Spinal cord (tissue), 10 donors: ENCODE measurements around the gene LRP1-AS. TPM values are rescaled to one million over a fixed set of nuclear protein-coding genes. Genes with fewer than 3 reads are reported as not detected.

Source experiments
- DNase-seq, 6 donors: peaks; one replicate each; pipeline versions ENCODE4 v3.0.0 to v3.0.0-alpha.2; 2013 to 2015; ENCODE audit warnings: low spot score in 6 of 6, low read depth in 4 of 6
- H3K27ac ChIP-seq: one replicate; pipeline ENCODE4 v1.5.1; 2013; ENCODE audit warnings: low read depth, low read length, control low read depth
- H3K27me3 ChIP-seq: one replicate; pipeline ENCODE4 v1.6.1; 2013; ENCODE audit warnings: low read length; ENCODE audit not compliant: control insufficient read depth, insufficient read depth
- H3K36me3 ChIP-seq: one replicate; pipeline ENCODE4 v1.6.1; 2013; ENCODE audit warnings: low read length; ENCODE audit not compliant: control insufficient read depth, insufficient read depth
- H3K4me1 ChIP-seq: one replicate; pipeline ENCODE4 v1.6.1; 2013; ENCODE audit warnings: low read length; ENCODE audit not compliant: control insufficient read depth, insufficient read depth
- H3K4me3 ChIP-seq: one replicate; pipeline ENCODE4 v1.5.1; 2013; ENCODE audit warnings: low read depth, low read length, control low read depth
- H3K9me3 ChIP-seq: one replicate; pipeline ENCODE4 v1.6.1; 2013; ENCODE audit warnings: low read length; ENCODE audit not compliant: control insufficient read depth, insufficient read depth
- WGBS: methylation state at CpG from one replicate; pipeline ENCODE4 v1.1.5; 2013; ENCODE audit warnings: missing lambda C conversion rate; ENCODE audit not compliant: insufficient coverage; 5-methylcytosine and 5-hydroxymethylcytosine counted together
- polyA plus RNA-seq, 2 donors: library from polyadenylated mRNA; unstranded; fragments of 120-200 nt; gene quantifications; one replicate each; pipeline ENCODE4 v1.2.1, GENCODE V29; 2013; ENCODE audit not compliant: insufficient read length in 2 of 2
- total RNA-seq, 2 donors: library from RNA; depleted of rRNA in 1 of 2; stranded (reverse); fragments of 120-200 nt in 1 of 2; fragments of >200 nt in 1 of 2; gene quantifications; one replicate each; pipeline versions ENCODE4 v1.2.3 to v1.2.4, GENCODE V29; 2013 to 2014
- donor health status: healthy.

The LRP1-AS gene
- total and polyA plus RNA-seq, 4 donors, result 2.3 TPM; not detected in 3

DNA sequence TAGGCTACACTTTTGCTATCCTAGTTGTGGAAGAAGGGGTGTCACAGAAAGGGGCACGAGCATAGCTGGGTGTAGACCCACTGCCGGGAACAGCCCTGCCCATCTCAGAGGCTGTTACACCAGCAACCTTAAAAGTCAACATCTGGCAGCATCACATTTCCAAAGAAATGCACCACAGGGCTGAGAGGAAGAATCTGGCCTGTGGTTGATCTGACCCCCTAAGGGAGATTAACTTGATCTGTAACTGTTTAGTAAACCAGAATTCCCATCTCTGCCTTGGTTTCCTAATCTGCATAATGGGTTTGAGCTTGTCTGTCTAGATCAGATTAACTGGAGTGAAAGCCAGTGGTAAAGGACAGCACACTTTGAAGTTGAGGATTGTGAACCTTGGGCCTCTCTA is 1.3 kb downstream of the LRP1-AS start:
- no CpG with 5 or more reads among the region's 2 CpGs for WGBS
- Histone ChIP-seq H3K4me3 (no peak overlapping the region), H3K27me3 (no peaks in the 10 kb centered on the region), H3K9me3 (no peaks in the 10 kb centered on the region), H3K27ac (peak overlapping the region; percentile 54), H3K4me1 (peaks cover 84% of the 10 kb centered on the region), H3K36me3 (peaks cover 94% of the 10 kb centered on the region)
- no peak for DNase-seq

DNA sequence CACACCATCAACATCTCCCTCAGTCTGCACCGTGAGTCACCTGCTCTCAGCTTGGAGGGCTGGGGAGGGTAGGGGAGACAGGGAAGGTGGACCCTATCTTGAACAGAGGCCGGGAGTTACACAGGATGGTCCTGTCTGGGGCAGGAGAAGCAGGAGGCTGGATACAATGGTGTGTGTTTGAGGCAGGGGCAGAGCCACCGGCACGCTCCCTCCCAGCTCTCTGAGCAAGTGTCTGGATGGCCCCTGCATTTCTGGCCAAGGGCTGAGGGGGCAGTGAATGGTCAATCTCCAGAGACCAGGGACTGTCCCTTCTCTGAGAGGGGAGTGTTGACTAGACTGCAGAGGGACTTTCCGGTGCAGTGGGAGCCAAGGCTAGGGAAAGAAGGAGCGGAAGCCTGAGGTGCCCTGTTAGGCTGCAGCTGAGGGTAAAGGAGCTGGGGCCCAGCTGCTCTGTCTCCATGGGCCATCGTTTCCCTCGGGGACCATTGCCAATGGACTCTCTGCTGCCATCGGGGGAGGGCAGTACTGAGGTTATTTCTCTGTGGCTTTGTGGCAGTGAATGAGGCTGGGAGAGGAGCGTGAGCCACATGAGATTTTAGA is 1.9 kb downstream of the LRP1-AS start:
- WGBS, result 58% methylated on average over 6 of the region's 10 CpGs
- H3K36me3 ChIP-seq, result peaks cover 93% of the 10 kb centered on the region

DNA sequence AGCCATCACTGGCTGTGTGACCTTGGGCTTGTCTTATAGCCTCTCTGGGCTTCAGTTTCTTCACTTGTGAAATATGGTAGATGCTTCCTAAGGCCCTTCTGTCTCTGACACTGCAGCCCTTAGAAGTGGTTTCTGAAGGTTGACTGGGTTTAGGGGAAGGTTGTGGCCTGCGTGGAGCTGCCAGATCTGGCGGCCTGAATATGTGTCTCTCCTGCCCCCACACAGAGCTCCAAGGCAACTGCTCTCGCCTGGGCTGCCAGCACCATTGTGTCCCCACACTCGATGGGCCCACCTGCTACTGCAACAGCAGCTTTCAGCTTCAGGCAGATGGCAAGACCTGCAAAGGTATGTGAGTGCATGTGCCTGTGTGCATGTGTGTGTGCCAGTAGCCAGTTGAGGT is 4.0 kb downstream of the LRP1-AS start:
- peaks cover 92% of the 10 kb centered on the region for H3K36me3 ChIP-seq
- H3K27ac ChIP-seq, result peak overlapping the region; percentile 72
- no peak overlapping the region for H3K4me3 ChIP-seq
- peaks cover 62% of the 10 kb centered on the region for H3K4me1 ChIP-seq
- 54% methylated on average over 4 of the region's 4 CpGs for WGBS
- DNase-seq, result no peak
- H3K9me3 ChIP-seq, result no peaks in the 10 kb centered on the region
- H3K27me3 ChIP-seq, result no peaks in the 10 kb centered on the region

More for the DNA sequence above, 1.9 kb downstream of the LRP1-AS start:
- H3K4me1 ChIP-seq, result peaks cover 80% of the 10 kb centered on the region
- peak overlapping the region; percentile 54 for H3K27ac ChIP-seq
- H3K9me3 ChIP-seq, result no peaks in the 10 kb centered on the region
- H3K4me3 ChIP-seq, result no peak overlapping the region
- no peaks in the 10 kb centered on the region for H3K27me3 ChIP-seq
- peak in 1 of 6 donors; percentile 49 for DNase-seq

DNA sequence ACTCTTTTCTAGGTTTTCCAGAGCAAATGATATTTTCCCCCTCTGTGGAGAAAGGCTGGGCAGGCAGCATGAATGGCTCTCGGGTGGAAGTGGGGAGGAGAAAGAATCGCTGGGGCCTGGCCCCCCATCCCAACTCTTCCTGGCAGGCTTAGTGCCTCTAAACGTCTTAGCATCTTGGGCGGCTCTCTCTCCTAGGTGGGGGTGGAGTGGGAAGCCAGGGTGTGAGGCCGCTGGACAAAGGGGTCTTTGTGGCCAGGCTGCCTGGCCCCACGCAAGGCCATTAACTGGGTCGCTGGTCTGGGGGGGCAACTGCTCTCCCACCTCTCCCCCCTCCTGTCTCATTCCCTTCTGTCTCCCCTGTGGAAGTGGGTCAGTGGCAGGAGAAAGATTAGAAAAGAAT is 4.7 kb downstream of the LRP1-AS start:
- DNase-seq, result peak in 2 of 6 donors; percentile 15 to 62
- H3K4me3 ChIP-seq, result no peak overlapping the region
- H3K27ac ChIP-seq, result peak overlapping the region; percentile 72
- 17% methylated on average over 2 of the region's 7 CpGs for WGBS
- H3K9me3 ChIP-seq, result no peaks in the 10 kb centered on the region
- H3K27me3 ChIP-seq, result no peaks in the 10 kb centered on the region
- peaks cover 62% of the 10 kb centered on the region for H3K4me1 ChIP-seq
- H3K36me3 ChIP-seq, result peaks cover 94% of the 10 kb centered on the region

DNA sequence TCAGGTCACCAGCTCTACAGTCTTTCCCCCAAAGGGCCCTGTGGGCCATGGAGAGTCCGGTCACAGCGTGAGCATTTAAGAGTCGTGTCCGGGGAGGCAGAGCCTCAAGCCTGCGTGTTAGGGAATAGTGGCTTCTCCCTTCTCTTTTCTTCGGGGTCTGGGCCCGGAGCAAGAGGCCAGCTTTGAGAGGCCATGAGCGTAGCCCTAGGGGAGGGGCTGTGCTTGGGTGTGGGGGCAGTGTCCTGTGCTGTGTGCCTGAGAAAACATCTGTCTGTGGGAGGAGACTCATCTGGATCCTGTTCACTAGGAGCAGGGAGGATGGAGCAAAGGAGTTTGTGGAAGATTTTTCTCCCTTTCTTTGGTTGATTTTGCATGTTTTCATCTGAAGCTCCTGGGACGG is 5.3 kb downstream of the LRP1-AS start:
- 68% methylated on average over 5 of the region's 9 CpGs for WGBS
- Histone ChIP-seq H3K4me1 (peaks cover 59% of the 10 kb centered on the region), H3K27ac (peak overlapping the region; percentile 72), H3K4me3 (no peak overlapping the region), H3K9me3 (no peaks in the 10 kb centered on the region), H3K27me3 (no peaks in the 10 kb centered on the region), H3K36me3 (peaks cover 92% of the 10 kb centered on the region)
- no peak for DNase-seq

DNA sequence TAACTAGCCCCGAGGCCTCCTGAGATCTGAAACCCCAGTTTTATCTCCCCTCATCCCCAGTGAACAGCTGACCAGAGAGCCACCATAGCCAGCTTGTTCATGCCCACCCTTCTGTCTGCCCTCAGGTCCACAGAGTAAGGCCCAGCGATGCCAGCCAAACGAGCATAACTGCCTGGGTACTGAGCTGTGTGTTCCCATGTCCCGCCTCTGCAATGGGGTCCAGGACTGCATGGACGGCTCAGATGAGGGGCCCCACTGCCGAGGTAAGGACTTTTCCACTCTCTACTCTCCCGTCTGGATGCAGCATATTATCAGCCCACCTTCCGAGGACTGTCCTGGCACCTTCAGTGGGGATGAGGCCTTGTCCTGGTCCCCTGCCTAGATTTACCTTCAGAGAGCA is 6.2 kb downstream of the LRP1-AS start:
- Histone ChIP-seq H3K27me3 (no peaks in the 10 kb centered on the region), H3K4me3 (no peak overlapping the region), H3K9me3 (no peaks in the 10 kb centered on the region), H3K36me3 (peaks cover 86% of the 10 kb centered on the region), H3K4me1 (peaks cover 59% of the 10 kb centered on the region), H3K27ac (no peak overlapping the region)
- no peak for DNase-seq
- 89% methylated on average over 6 of the region's 8 CpGs for WGBS

DNA sequence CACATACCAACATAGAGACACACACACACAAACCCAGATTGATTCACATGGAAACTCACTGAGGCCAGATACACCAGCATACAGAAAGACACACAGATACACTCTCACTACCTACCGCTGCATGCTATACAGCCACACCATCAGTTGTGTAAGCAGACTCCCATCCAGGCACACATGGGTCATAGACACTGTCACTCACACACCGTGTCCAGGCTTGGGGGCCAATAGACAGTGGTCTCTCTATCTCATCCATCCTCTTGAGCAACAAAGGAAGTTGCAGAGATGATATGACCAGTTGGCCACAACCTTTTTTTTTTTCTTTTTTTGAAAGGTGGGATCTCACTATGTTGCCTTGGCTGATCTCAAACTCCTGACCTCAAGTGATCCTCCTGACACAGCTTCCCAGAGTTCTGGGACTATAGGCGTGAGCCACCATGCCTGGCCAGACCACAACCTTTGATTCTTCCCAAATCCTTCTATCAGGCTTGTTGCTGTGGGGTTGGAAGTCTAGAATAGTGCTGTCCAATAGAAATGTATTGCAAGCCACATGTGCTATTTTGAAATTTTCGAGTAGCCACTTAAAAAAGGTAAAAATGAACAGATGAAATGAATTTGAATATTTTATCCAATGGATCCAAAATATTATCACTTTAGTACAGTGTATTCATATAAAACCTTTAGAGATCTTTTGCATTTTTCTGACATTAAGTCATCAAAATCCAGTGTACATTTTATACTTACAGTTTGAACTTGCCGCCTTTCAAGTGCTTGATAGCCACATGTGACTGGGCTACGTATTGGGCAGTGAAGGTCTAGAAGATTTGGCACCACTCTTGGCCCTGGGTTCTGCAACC is 7.4 kb downstream of the LRP1-AS start:
- Histone ChIP-seq H3K9me3 (no peaks in the 10 kb centered on the region), H3K36me3 (peaks cover 83% of the 10 kb centered on the region), H3K4me3 (no peak overlapping the region), H3K27me3 (no peaks in the 10 kb centered on the region), H3K27ac (no peak overlapping the region), H3K4me1 (peaks cover 60% of the 10 kb centered on the region)
- no peak for DNase-seq
- 85% methylated on average over 3 of the region's 6 CpGs for WGBS

DNA sequence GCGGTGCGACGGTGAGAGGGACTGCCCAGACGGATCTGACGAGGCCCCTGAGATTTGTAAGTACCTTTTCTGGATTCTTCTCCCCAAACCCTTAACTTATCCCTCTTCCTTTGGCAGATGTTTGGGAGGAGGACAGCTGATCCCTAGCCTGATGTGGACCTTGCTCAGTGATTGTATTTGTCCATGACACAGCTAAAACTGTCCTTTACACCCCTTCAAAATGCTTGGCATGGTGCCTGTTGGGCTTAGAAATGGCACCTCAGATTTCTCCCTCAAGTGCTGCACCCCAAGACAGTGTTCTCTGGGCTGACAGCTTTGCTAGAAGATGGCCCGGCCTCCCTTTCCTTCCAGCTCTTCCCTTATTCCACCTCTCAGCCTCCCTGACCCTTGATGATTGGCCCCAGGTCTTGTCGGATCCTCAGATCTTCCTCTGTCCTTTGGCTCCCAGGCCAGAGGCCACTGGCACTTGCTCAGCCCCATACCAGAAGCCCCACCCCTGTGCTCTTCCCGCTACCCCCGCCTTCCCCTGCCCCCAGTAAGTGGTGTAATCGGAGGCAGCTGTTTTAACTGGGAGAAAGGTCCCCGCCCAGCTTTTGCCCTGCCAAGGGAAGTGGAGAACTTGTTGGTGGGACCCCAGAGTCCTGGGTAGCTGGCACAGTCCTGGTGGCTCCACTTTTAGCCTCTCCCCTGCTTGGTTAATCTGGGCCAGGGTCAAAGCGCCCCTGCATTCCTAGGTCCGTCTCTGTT is 8.7 kb downstream of the LRP1-AS start:
- peaks cover 69% of the 10 kb centered on the region for H3K4me1 ChIP-seq
- no peaks in the 10 kb centered on the region for H3K27me3 ChIP-seq
- no peak overlapping the region for H3K4me3 ChIP-seq
- no peaks in the 10 kb centered on the region for H3K9me3 ChIP-seq
- H3K36me3 ChIP-seq, result peaks cover 74% of the 10 kb centered on the region
- 67% methylated on average over 6 of the region's 13 CpGs for WGBS
- peak overlapping the region; percentile 6 for H3K27ac ChIP-seq
- DNase-seq, result no peak

DNA sequence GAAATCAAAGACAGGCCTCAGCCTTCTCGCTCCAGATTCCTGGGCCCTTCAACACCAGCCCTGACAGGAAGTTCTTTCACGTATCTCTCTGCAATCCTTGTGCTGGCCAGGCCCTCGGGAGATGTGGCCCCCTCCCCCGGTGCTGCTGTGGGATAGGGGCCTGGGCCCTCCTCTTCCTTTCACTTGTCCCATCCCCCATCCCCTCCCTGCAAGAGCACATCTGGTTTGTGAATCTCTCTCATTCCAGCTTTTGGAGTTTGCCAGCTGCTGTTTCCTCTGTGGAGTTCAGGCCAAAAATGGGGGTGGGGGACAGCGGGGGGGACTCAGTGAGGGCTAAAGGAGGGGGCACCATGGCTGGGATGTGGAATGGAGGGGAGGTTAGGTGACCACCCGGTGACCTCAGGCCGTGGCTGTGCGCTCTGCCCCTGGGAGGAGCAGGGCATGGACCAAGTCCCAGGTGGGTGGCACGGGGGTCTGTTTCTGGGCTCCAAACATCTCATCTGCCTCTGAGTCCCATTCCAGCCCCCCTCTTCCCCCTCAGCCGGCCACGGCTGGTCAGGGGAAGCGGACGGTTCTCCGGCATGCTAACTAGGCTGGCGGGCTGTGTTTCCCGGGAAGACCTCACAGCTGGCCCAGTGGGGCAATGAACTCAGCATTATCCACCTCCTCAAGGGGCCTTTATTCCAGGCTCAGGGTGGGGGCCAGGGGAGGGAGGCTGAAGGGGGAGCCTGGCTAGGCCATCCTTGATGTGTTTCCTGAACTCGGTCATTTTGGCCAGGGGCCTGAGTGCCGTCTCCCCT is 11.7 kb downstream of the LRP1-AS start:
- WGBS, result 12% methylated on average over 8 of the region's 18 CpGs
- Histone ChIP-seq H3K9me3 (no peaks in the 10 kb centered on the region), H3K27me3 (no peaks in the 10 kb centered on the region), H3K4me3 (no peak overlapping the region), H3K27ac (peak overlapping the region; percentile 90), H3K4me1 (peaks cover 70% of the 10 kb centered on the region), H3K36me3 (peaks cover 53% of the 10 kb centered on the region)
- DNase-seq, result peak in 5 of 6 donors; percentile 62 to 92 (median 78)
